ENCODE data around the gene GAREM2.

- TF ChIP-seq POLR2A (IDR thresholded peaks at IDR 0.05) (no peak), POLR2AphosphoS5 (IDR thresholded peaks at IDR 0.05) (no peak), EP300 (IDR thresholded peaks at IDR 0.05) (no peak)
These were observed 49.5 kb upstream of the GAREM2 start for GRCh38 chr2:26123426-26123825.
